HFF-Myc (cell line): ENCODE data around the gene KAZN.

Experiments used
- DNase-seq: peaks from one replicate; pipeline ENCODE4 v3.0.0-alpha.2; 2011; ENCODE audit warnings: low read depth; ENCODE audit errors: extremely low read depth
- H3K4me3 ChIP-seq: replicated peaks from 2 replicates; pipeline ENCODE4 v1.5.1; 2011; ENCODE audit warnings: low read depth, mild to moderate bottlenecking, control low read depth, low read length
- CTCF ChIP-seq: IDR thresholded peaks from 2 replicates; pipeline ENCODE4 v1.5.1; 2012; ENCODE audit warnings: mild to moderate bottlenecking, low read depth, low read length, control low read depth; ENCODE audit errors: missing control alignments

The KAZN gene

GRCh38 chr1:15107911-15108310 lies 509.4 kb downstream of the KAZN start:
- DNase-seq, result no peak
- TF ChIP-seq CTCF, result no peak
- H3K4me3 ChIP-seq, result no peak overlapping the region

GRCh38 chr1:15110128-15110866 lies 511.8 kb downstream of the KAZN start:
- H3K4me3 ChIP-seq, result no peak overlapping the region
- no peak for TF ChIP-seq CTCF
- DNase-seq, result no peak

GRCh38 chr1:15110867-15111230 lies 512.4 kb downstream of the KAZN start:
- no peak for TF ChIP-seq CTCF
- no peak for DNase-seq

GRCh38 chr1:15113146-15113545 lies 514.7 kb downstream of the KAZN start:
- DNase-seq, result no peak
- no peak for TF ChIP-seq CTCF

More at GRCh38 chr1:15110867-15111230, 512.4 kb downstream of the KAZN start:
- no peak overlapping the region for H3K4me3 ChIP-seq

GRCh38 chr1:15114884-15115283 lies 516.4 kb downstream of the KAZN start:
- no peak for TF ChIP-seq CTCF
- no peak for DNase-seq
- no peak overlapping the region for H3K4me3 ChIP-seq

More at GRCh38 chr1:15113146-15113545, 514.7 kb downstream of the KAZN start:
- H3K4me3 ChIP-seq, result no peak overlapping the region

GRCh38 chr1:15115542-15116330 lies 517.3 kb downstream of the KAZN start:
- no peak overlapping the region for H3K4me3 ChIP-seq
- DNase-seq, result no peak
- no peak for TF ChIP-seq CTCF
